BE2C (cell line): Measurements from ENCODE around the gene PMEPA1.

Source experiments
- DNase-seq: peaks from one replicate; pipeline ENCODE4 v3.0.0-alpha.2; 2020
- H3K27me3 ChIP-seq: fragments of 250-450 bp; sonication (Bioruptor Pico); 2 replicates; pipeline ENCODE4 v1.5.1; 2020; ENCODE audit warnings: mild to moderate bottlenecking
- H3K36me3 ChIP-seq: fragments of 250-450 bp; sonication (Bioruptor Pico); 2 replicates; pipeline ENCODE4 v1.5.1; 2020; ENCODE audit warnings: mild to moderate bottlenecking
- H3K4me1 ChIP-seq: fragments of 250-450 bp; sonication (Bioruptor Pico); 2 replicates; pipeline ENCODE4 v1.5.1; 2020
- H3K4me3 ChIP-seq: 2 replicates; pipeline ENCODE4 v1.5.1; 2011; ENCODE audit warnings: low read depth, low read length
- H3K9me3 ChIP-seq: fragments of 250-450 bp; sonication (Bioruptor Pico); 2 replicates; pipeline ENCODE4 v1.5.1; 2020
- TF ChIP-seq, protein P1 (sequence below): IDR thresholded peaks from 2 replicates; pipeline ENCODE4 v1.5.1; 2012; ENCODE audit warnings: mild to moderate bottlenecking, low read depth, low read length

Gene PMEPA1

DNA sequence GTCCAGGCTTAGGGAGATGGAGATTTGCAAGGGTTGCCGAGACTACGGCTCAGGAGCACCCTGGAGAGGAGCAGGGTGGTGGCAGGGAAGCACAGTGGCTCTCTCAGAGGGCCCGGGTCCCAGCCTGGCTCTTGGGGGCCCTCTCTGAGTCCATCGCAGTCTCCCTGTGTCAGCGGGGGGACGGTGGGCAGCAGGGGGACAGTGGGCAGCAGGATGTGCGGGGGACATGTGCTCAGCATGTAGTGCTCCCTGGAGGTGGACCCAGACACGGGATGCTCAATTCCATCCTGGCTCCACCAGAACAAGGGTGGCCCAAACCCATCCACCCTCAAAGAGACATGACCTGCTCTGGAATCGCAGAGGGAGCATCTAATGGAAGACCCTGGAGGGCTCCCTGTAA lies 46.6 kb downstream of the PMEPA1 start:
- Histone ChIP-seq H3K9me3 (no peaks in the 10 kb centered on the region), H3K4me3 (no peak overlapping the region), H3K4me1 (peaks cover 13% of the 10 kb centered on the region), H3K36me3 (peaks cover 1% of the 10 kb centered on the region; the same call in 1 of the 2 replicates), H3K27me3 (no peaks in the 10 kb centered on the region)
- DNase-seq, result peak; percentile 3
- TF ChIP-seq, protein P1, sequence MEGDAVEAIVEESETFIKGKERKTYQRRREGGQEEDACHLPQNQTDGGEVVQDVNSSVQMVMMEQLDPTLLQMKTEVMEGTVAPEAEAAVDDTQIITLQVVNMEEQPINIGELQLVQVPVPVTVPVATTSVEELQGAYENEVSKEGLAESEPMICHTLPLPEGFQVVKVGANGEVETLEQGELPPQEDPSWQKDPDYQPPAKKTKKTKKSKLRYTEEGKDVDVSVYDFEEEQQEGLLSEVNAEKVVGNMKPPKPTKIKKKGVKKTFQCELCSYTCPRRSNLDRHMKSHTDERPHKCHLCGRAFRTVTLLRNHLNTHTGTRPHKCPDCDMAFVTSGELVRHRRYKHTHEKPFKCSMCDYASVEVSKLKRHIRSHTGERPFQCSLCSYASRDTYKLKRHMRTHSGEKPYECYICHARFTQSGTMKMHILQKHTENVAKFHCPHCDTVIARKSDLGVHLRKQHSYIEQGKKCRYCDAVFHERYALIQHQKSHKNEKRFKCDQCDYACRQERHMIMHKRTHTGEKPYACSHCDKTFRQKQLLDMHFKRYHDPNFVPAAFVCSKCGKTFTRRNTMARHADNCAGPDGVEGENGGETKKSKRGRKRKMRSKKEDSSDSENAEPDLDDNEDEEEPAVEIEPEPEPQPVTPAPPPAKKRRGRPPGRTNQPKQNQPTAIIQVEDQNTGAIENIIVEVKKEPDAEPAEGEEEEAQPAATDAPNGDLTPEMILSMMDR, result no peak

DNA sequence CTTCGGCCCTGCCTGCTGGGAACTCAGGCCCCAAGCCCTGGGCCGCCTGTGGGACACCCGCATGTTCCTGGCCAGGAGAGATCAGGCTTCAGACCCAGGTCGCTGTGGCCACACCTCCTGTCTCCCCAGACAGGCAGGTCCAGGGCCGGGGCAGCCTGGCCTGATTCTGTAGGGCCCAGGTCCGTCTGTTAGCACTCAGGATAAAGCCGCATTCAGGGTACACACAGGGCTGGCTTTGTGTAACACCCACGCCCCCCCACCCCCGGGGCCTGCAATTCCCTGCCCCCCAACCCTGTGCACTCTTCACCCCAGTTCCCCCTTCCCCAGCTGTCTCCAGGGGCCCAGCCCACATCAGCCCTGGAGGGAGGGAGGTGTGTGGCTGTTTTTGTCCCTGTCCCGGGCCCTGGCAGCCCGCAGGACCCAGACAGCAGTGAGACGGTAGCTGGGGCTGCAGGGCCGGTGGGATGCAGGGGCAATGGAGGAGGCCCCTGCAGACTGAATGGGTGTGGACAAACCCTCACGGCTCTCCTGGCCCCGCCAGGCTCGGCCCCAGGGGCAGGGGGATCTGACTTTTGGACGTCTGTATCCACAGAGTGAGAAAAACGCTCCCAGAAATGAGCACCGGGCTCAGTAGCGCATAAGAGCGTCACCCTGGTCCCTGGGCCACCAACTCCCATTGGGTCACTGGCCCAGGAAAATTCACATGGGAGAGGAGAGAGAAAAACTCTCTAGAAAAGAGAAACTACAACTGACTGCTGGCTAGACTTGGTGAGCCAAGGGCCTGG lies 47.2 kb downstream of the PMEPA1 start:
- peaks cover 11% of the 10 kb centered on the region for H3K4me1 ChIP-seq
- H3K36me3 ChIP-seq, result peaks cover 4% of the 10 kb centered on the region; the same call in 1 of the 2 replicates
- no peak overlapping the region for H3K4me3 ChIP-seq
- no peaks in the 10 kb centered on the region for H3K27me3 ChIP-seq
- TF ChIP-seq, protein P1, result no peak
- no peaks in the 10 kb centered on the region for H3K9me3 ChIP-seq
- peak; percentile 11 for DNase-seq

DNA sequence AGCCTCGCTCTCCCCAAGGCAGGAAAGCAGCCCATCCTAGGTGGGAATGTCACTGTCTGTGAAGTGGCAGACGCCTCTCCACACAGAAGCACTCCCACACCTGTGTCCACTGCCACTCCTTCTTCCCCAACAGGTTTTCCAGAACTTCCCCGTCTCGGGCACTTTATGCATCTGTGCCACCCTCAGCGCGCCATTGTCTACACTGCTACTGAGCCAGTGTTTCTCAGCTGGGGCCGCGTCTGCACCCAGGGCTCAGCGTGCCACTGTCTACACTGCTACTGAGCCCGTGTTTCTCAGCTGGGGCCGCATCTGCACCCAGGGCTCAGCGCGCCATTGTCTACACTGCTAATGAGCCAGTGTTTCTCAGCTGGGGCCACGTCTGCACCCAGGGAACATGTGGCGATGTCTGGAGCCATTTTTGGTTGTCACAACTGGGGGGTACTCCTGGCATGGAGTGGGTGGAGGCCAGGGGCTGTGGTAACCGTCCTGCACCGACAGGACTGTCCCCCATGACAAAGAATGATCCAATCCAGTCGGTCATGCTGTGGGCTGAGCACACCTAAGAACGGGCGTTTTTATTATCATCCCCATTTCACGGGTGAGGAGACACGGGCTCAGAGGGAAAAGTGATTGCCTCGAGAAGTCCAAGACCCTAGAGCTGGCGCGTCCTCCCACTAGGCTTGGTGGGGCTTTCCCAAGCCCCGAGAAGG lies 47.9 kb downstream of the PMEPA1 start:
- H3K4me1 ChIP-seq, result peaks cover 4% of the 10 kb centered on the region
- peak; percentile 0 for DNase-seq

DNA sequence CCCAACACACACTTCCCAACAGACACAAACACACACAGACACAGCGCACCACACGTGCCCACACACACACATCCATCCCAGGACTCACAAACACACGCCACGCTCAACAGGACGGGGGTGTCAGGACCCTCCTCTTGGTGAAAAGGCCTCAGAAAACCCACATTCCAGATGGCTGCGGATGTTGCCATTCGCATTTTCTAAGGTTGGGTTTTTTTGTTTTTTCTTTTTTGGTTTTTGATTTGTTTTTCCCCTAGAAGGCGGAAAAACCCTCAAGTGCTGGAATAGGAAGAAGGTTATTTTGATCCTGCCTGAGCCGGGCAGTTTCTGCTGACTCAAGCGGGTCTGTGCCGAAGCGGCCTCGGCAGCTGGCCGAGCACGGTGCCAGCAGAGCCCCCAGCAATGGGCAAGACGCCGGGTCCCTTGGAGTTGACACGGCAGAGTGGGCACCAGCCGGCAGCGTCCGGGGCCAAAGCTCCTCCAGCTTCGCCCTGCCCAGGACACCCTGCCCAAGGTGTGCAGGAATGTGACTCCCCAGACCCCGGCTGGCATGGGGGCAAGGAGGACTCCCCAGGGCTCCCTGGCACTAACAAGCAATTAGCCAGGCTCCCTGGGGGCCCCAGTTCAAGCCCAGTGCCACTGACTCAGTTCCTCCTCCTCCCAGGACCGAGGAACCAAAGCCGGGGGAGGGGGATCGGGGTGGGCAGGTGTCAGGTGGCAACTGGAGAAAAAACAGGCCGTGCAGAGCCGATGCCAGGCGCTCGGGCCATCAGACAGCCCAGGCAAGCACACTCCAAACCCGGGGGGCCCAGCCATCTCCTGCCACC lies 48.7 kb downstream of the PMEPA1 start:
- Histone ChIP-seq H3K9me3 (no peaks in the 10 kb centered on the region), H3K36me3 (peaks cover 4% of the 10 kb centered on the region), H3K4me1 (peaks cover 4% of the 10 kb centered on the region), H3K4me3 (no peak overlapping the region), H3K27me3 (no peaks in the 10 kb centered on the region)
- DNase-seq, result no peak
- TF ChIP-seq, protein P1, result no peak

More for the DNA sequence above, 47.9 kb downstream of the PMEPA1 start:
- Histone ChIP-seq H3K36me3 (peaks cover 4% of the 10 kb centered on the region), H3K27me3 (no peaks in the 10 kb centered on the region), H3K9me3 (no peaks in the 10 kb centered on the region), H3K4me3 (no peak overlapping the region)
- TF ChIP-seq, protein P1, result no peak

DNA sequence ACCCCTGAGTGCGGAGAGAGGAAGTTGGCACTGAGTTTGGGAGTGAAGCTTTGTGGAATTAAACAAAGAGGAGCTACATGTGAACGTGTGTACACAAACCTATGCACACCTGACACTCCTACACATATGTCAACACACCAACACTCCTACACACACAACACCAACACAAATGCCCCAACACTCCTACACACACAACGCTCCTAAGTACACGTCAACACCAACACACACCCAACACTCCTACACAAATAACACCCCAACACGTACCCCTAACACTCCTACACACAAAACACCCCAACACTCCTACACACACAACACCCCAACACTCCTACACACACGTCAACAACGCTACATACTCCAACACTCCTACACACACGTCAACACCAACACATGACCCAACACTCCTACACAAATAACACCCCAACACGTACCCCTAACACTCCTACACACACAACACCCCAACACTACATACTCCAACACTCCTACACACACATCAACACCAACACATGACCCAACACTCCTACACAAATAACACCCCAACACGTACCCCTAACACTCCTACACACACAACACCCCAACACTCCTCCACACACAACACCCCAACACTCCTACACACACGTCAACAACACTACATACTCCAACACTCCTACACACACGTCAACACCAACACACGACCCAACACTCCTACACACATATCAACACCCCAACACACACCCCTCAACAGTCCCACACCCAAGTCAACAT lies 49.5 kb downstream of the PMEPA1 start:
- no peak overlapping the region for H3K4me3 ChIP-seq
- peaks cover 4% of the 10 kb centered on the region for H3K36me3 ChIP-seq
- peaks cover 4% of the 10 kb centered on the region for H3K4me1 ChIP-seq
- no peak for DNase-seq
- no peaks in the 10 kb centered on the region for H3K9me3 ChIP-seq
- no peaks in the 10 kb centered on the region for H3K27me3 ChIP-seq
- TF ChIP-seq, protein P1, result no peak
